HCEC 1CT (cell line): ENCODE data around the gene E2F1.
A peak's percentile ranks its signal among the peaks of the same experiment; 100 is the strongest.
"Not testable (repeated sequence)": the region's sequence is repeated elsewhere in the genome, so short reads cannot be mapped to it uniquely, and the experiment has no call there.

Experiments
- DNase-seq: peaks from one replicate; pipeline ENCODE4 v3.0.0-alpha.2; 2017

Gene E2F1

DNA sequence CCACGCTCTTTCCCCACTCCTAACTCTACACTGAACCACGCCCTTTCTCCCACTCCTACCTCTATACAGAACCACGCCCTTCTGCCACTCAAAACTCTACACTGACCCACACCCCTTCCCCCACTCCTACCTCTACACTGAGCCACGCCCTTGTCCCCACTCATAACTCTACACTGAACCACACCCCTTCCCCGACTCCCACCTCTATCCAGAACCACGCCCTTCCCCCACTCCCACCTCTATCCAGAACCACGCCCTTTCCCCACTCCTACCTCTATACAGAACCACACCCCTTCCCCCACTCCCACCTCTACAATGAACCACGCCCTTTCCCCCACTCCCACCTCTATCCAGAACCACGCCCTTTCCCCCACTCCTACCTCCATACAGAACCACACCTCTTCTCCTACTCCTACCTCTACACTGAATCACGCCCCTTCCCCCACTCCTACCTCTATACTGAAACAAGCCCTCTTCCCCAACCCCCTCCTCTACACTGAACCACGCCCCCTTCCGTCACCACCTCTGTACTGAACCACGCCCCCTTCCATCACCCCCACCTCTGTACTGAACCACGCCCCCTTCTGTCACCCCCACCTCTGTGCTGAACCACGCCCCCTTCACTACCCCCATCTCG is 23.8 kb upstream of the E2F1 start:
- DNase-seq = no peak

DNA sequence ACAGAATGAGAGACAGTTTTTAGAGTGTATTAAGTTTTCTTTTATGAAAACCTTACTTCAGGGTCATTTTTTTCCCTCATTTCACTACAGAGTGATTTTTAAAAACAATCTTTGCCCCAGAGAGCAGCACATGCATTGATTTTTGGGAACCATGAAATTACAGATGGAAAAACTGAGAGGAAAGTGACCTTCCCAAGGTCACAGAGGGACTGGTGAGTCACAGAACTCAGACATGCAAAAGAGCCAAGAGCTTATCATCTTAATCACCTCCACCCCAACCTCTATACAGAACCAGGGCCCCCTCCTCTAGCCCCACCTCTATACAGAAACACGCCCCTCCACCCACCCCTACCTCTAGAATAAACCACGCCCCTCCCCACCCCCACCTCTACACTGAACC is 23.2 kb upstream of the E2F1 start:
- DNase-seq = no peak

DNA sequence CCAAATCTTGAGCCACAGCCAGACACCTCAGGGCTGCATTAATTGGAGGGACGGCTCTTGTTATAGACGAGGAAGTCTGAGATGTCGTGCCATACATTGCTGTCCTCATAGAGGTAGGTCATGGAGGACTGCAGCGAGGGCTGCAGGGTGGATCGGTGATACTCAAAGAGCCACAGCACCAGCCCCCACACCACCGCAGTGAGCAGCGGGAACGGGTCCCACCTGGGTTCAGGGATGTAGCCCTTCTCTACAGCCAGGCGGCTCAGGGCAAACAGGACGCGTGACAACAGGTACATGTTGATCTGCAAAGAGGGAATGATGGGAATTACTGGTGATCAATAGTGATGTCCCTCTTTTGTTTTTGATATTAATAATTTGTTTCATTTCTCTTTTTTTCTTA is 21.5 kb upstream of the E2F1 start:
- DNase-seq = no peak

DNA sequence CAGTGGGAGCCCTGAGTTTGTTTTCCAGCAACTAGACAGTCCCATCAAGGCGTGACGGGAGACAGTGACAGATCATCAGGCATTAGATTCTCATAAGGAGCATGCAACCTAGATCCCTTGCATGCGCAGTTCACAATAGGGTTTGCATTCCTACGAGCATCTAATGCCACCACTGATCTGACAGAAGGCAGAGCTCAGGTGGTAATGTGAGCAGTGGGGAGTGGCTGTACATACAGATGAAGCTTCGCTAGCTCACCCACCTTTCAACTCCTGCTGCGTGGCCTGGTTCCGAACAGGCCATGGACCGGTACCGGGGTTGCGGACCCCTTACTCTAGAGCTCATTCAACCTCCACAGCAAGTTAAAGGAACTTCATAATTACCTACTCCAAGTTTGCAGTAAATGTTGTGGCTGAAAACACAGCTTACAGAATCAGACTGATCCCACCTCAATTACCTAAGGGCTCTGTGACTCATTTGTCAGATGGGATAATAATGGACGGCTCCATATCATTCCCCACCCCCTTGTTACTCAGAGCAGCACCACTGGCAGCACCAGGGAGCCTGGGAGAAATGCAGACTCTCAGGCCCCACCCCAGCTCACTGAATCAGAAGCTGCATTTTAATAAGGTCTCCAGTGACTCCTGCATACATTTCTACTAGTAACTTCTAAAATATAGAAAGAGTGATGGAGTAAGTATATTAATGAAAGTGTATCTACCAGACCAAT is 18.2 kb upstream of the E2F1 start:
- no peak for DNase-seq

DNA sequence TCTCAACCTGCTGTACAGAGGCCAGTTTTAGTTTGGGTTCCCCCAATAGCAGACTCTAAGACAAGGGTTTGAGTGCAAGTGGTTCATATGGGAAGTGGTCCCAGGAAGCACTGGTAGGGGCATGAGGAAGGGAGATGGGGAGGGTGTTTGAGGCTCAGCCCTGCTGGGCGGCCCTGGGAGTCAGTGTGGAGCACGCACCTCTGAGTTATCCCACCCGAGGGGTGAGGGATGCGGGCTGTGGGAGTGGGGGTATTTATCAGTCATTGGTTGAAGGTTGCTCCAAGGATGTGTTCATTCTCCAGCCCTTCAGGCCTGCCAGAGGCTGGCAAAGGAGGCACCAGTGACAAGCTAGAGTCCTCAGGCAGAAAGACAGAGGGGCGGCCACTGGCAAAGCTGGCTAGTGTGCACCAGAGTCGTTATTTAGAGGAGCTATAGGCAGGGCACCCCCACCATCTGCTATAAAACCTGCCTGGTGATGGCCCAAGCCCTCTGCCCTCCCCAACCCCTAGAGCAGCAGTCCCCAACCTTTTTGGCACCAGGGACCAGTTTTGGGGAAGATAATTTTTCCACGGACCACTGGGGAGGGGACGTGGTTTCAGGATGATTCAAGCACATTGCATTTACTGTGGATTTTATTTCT is 17.4 kb upstream of the E2F1 start:
- DNase-seq = no peak

DNA sequence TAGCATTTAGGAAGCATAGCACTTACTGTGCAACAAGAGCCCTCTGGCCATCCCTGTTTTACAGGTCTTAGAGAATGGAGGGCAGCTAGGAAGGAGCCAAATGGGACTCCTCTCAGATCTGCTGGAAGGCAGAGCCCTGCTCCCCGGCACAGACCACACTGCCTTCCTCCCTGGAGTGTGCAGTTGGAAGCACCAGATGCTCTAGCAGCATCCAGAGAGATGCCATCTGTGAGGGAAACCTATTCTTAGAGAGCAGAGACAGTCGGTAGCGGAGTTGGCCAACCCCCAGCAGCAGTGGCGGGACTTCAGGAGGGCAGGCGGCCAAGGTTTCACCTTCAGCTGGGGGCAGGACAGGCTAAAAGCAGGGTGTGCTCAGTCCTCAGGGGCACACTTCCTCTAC is 16.7 kb upstream of the E2F1 start:
- no peak for DNase-seq

DNA sequence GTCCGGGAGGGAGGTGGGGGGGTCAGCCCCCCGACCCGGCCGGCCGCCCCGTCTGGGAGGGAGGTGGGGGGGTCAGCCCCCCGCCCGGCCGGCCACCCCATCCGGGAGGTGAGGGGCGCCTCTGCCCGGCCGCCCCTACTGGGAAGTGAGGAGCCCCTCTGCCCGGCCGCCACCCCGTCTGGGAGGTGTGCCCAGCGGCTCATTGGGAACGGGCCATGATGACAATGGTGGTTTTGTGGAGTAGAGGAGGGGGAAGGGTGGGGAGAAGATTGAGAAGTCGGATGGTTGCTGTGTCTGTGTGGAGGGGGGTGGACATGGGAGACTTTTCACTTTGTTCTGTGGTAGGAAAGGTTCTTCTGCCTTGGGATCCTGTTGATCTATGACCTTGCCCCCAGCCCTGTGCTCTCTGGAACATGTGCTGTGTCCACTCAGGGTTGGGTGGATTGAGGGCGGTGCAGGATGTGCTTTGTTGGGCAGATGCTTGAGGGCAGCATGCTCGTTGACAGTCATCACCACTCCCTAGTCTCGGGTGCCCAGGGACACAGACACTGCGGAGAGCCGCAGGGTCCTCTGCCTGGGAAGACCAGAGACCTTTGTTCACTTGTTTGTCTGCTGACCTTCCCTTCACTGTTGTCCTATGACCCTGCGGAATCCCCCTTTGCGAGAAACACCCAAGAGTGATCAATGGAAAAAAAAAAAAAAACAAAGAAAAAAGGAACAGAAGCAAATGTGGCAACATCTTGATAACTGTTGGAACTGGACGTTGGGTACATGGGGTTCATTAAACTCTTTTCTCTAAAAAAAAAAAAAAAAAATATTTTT is 15.7 kb upstream of the E2F1 start:
- DNase-seq = no peak

DNA sequence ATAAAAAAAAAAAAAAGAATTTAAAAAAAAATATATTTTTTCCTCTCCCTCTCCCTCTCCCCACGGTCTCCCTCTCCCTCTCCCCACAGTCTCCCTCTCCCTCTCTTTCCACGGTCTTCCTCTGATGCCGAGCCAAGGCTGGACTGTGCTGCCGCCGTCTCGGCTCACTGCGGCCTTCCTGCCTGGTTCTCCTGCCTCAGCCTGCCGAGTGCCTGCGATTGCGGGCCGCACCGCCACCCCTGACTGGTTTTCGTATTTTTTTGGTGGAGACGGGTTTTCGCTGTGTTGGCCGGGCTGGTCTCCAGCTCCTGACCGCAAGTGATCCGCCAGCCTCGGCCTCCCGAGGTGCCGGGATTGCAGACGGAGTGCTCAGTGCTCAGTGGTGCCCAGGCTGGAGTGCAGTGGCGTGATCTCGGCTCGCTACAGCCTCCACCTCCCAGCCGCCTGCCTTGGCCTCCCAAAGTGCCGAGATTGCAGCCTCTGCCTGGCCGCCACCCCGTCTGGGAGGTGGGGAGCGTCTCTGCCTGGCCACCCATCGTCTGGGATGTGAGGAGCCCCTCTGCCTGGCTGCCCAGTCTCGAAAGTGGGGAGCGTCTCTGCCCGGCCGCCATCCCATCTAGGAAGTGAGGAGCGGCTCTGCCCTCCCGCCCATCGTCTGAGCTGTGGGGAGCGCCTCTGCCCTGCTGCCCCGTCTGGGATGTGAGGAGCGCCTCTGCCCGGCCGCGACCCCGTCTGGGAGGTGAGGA is 14.7 kb upstream of the E2F1 start:
- DNase-seq = not testable (repeated sequence)

DNA sequence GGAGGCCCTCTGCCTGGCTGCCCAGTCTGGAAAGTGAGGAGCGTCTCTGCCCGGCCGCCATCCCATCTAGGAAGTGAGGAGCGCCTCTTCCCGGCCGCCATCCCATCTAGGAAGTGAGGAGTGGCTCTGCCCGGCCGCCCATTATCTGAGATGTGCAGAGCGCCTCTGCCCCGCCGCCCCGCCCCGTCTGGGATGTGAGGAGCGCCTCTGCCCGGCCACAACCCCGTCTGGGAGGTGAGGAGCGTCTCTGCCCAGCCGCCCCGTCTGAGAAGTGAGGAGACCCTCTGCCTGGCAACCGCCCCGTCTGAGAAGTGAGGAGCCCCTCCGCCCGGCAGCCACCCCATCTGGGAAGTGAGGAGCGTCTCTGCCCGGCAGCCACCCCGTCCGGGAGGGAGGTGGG is 12.8 kb upstream of the E2F1 start:
- DNase-seq = not testable (repeated sequence)

DNA sequence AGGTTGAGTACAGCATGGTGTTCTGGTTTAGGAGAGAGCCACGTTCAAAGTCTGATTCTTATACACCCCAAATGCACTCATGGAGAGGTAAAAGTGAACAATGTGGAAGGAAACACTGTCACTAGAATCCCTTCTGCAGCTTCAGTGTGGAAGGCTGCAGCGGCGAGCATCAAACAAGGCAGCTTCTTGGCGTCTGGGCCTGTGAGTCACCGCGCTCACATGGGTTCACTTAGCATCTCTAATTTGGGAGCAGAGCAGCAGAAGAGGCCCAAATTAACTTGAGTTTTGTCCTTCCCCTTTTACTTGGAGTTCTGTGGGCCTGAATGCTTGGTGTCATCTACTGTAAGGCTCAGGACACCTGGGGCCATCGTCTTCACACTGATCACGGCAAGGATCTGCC is 10.9 kb upstream of the E2F1 start:
- DNase-seq = peak; percentile 25

DNA sequence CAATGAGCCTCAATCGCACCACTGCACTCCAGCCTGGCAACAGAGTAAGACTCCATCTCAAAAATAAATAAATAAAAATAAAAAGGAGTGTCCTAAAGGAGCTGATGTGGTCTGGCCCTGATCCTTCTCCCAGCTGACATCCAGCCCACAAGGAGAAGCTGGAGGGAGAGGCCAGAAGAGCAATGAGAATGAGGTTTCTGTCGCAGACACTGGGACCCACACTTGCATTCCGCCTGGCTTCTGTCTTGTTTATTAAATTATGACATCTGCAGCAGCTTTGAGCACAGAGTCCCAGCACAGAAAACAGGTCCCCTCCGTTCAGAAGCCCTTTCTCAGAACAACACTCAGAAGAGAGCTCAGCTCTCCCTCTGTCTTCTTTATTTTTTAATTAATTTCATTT is 10.3 kb upstream of the E2F1 start:
- DNase-seq = no peak

DNA sequence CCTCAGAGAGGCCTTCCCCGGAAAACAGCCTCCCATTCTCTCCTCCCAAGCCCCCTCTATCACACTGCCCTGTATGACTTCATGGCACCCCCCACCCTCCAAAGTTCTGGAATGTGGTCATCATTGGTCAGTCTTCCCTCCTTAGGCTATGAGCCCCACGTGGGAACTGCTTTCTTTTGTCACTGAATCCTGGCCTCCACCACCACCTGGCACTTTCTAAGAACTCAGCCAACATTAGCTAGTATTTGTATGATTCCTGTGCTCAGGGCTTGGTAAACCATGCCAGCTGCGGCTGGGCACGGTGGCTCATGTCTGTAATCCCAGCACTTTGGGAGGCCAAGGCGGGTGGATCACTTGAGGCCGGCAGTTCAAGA is 8.4 kb upstream of the E2F1 start:
- DNase-seq = no peak

DNA sequence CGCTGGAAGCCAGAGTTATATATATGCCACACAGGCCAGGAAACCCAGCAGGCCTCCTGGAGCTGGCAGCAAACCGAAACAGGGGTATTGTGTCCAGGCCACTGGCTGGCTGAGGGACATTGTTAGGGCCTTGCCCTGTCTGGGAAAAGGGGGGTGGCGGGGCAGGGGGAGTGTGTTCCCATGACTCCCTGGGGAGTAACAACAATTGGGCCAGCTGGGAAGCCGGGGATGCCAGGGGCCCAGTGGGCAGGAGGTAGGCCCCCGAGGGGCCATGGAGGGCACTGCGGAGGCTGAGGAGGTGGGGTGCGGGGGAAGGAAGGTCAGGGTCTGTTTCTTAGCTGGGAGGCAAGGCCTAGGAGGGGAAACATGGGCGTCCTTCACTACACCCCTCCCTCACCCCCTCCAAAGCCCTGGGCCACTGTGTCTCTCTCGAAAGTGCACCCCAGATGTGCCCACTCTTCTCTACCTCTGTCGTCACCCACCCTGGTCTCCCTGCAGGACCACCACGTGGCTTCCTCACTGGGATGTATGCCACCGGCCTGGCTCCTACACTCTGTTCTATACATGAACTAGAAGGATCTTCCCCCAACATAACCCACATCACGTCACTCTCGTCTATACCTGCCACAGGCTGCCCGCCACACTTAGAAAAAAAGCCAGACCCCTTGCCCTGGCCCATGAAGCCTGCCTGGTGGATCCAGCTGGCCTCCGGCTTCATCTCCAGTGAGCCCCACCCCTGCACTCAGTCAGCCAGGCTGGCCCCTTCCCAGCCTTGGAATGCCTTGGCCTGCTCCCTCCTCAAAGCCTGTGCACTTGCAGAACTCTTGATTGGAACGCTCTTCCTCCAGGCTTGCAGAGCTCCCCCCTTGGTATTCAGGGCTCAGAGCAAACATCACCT is 7.8 kb upstream of the E2F1 start:
- DNase-seq = no peak

DNA sequence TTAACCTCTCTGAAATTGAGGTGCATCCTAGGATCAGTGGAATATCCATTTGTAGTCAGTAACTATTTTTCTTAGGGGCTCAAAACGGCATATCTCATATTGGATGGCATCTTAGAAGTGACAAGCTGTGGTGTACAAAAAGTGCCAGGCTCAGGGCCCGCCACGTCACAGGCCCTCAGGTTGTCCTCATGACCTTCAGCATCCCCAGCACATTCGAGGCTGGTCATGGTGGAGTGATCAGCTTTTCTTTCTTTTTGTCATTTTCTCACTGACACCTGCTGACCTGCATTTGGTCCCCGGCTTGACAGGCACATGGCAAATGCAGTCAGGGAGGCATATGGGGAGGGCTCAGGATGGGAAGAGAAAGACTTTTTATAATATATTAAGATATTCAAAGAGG is 7.1 kb upstream of the E2F1 start:
- no peak for DNase-seq

DNA sequence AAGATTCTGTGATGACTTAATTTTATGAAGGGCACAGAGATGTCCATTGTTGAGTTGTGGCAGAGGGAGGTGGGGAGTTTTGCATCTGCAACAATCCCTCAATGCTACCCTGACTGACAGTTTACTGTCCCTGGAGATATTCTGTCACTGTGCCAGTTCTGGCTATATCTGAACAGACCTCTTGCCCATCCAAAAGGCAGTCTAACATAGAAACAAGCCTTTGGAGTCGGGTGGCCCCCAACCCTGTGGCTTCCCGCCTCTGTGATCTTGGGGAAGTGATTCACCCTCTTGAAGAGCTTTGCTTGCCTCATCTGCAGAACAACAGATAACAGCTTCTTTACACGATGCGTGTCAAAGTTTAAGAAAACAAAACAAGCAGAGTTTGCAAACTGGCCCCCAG is 3.8 kb upstream of the E2F1 start:
- DNase-seq = no peak

DNA sequence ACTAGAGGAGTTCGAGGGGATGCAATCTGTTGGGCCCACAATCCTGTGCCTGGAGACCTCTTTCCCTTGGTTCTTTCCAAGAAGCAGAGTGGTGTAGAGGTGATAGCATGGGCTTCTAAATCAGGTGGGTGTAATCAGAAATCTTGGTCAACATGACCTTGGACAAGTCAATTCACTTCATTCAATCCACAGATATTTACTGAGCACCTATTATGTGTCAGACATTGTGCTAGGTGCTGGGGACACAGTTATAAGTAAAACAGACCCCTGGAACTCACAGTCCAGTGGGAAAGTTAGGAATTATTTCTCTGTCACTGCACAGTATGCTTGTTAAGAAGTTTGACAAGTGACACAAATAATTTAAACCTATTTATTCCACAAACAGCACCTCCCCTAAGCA is 3.3 kb upstream of the E2F1 start:
- no peak for DNase-seq

DNA sequence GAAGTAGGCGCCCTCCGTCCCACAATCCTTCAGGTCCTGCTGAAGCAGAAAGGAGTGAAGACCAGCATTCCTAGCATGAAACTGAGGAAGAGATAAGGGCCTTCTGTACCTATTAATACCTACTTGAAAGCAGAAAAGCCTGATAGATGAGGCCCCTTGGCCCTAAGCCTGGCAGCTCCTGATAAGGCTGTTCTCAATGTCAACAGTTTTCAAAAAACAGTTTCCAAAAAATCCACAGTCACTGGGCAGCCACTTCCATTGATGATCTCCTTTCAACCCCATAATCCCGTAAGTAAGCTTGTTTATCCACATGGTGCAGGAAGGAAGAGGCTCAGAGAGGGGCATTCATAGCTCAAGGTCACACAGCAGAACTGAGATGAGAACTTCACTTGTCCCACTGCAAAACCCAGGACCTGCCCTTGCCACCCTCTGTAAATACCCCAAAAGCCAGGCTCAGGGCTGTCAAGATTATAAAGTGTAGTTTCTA is 2.8 kb upstream of the E2F1 start:
- no peak for DNase-seq

DNA sequence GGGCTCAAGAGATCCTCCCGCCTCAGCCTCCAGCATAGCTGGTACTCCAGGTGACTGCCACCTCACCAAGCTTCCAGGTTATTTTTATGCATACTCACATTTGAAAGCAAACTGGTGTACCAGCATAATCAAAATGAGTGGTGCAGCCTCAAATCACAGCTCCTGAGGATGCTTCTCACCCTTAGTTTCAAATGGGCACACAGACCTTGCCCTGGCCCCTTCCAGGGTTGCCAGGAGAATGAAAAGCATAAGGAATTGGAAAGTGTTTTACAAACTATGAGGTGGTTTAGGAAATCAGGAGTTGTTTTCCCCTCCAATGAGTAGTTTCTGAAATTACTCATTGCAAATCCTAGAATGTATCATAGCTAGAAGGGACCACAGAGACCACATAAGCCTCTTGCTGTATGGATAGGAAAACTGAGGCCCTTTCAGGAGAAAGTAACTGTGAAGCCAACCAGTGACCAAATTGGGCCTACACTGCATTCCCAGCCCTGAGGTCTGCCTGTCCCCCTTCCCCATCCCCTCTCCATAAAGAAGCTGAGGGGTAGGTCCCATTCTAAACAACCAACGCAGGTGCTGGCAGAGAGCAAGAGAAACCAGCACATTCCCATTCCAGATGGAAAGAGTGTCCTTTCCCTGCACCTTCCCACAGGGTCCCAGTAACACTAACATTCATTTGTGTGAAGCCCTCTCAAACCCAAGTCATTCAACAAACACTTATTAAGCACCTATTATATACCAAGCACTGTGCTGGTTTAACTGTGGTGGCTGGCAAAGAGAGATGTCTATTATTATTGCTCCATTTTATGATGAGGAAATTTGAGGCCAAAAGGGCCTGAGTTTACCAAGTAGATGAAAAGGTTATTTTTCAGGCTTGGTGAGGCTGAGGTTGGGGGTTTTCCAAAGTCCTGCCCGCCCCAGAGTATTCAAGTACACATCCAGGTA is 2.1 kb upstream of the E2F1 start:
- DNase-seq = no peak

DNA sequence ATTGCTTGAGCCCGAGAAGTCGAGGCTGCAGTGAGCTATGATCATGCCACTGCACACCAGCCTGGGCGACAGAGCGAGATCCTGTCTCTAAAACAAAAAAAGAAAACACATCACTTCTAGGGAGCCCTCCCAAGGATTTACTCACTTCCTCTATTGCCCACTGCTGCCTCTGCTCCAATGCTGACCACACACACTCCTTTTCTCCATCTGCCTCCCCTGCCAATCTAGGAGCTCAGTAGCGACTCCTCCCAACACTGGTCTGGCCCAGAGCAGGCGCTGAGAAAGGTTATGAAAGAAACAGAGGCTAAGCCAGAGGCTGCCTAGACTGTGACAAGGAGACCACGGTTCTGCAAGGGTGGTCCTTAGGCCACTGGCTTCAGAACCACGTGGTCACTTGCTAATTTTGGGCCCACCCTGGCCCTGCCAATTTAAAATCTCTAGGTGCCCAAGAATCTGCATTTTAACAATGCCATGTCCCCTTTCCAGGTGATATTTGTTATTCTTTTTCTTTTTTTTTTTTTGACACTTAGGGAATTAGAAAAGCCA is 1.3 kb upstream of the E2F1 start:
- no peak for DNase-seq

DNA sequence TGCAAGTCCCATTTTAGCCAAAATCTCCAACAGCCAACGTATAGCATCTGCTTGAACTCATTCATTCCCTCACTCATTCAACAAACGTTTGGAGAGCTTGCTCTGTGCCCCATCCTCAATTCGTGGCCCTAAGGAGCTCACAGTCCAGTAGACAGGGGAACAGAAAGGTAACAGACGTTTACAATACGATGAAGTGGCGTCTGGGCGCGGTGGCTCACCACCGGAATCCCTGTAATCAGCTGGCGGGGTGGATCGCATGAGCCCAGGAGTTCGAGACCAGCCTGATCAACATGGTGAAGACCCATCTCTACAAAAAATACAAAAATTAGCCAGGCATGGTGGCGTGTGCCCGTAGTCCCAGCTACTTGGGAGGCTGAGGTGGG is 790 bp upstream of the E2F1 start:
- DNase-seq = no peak
